Suprapubic skin (tissue), 4 donors: ENCODE data around the gene TMEM186.

Source experiments
- POLR2A ChIP-seq, 2 donors: fragments of 450-650 bp; IDR thresholded peaks; one replicate each; pipeline ENCODE4 v1.6.1; 2017; ENCODE audit warnings: antibody characterized with exemption in 2 of 2, mild to moderate bottlenecking in 2 of 2, moderate library complexity in 2 of 2
- POLR2AphosphoS5 ChIP-seq, 3 donors: sonication (generic); formaldehyde crosslinking; IDR thresholded peaks; one replicate each; pipeline ENCODE4 v1.6.1; 2017; ENCODE audit warnings: antibody characterized with exemption in 3 of 3
- TF ChIP-seq, protein P1 (sequence below), 2 donors: fragments of 200-600 bp in 1 of 2; fragments of 450-650 bp in 1 of 2; sonication (generic) in 1 of 2; IDR thresholded peaks; one replicate each; pipeline ENCODE4 v1.5.1; 2016 to 2019; ENCODE audit warnings: antibody characterized with exemption in 2 of 2, mild to moderate bottlenecking in 1 of 2, moderate library complexity in 1 of 2

DNA sequence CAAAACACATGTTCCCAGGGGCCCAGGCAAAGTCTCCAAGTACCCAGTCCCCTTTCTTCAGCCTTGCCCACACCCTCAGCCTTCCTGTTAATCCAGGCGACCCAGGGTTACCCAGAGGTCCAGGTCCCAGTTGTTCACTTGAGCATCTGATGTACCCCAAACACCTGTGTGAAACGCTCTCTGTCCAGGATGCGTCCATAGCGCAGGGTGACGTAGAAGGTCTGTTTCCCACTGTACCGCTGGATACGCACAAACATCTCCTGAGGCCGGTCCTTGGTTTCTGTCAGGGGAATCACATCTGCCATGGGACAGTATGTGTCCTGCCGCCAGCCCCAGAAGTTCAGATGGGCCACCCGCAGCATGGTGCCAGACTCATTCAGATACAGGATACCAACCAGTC, 1.6 kb downstream of the TMEM186 start:
- TF ChIP-seq, protein P1, sequence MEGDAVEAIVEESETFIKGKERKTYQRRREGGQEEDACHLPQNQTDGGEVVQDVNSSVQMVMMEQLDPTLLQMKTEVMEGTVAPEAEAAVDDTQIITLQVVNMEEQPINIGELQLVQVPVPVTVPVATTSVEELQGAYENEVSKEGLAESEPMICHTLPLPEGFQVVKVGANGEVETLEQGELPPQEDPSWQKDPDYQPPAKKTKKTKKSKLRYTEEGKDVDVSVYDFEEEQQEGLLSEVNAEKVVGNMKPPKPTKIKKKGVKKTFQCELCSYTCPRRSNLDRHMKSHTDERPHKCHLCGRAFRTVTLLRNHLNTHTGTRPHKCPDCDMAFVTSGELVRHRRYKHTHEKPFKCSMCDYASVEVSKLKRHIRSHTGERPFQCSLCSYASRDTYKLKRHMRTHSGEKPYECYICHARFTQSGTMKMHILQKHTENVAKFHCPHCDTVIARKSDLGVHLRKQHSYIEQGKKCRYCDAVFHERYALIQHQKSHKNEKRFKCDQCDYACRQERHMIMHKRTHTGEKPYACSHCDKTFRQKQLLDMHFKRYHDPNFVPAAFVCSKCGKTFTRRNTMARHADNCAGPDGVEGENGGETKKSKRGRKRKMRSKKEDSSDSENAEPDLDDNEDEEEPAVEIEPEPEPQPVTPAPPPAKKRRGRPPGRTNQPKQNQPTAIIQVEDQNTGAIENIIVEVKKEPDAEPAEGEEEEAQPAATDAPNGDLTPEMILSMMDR (IDR thresholded peaks at IDR 0.05): no peak
- TF ChIP-seq POLR2A (IDR thresholded peaks at IDR 0.05) (no peak), POLR2AphosphoS5 (IDR thresholded peaks at IDR 0.05) (no peak)
